ENCODE data around the gene CACUL1.
"Not testable (repeated sequence)": the region's sequence is repeated elsewhere in the genome, so short reads cannot be mapped to it uniquely, and the experiment has no call there.

GRCh38 chr10:118671221-118671620 is 83.5 kb downstream of the CACUL1 start:
- TF ChIP-seq CTCF (conservative IDR thresholded peaks at IDR 0.05; ENCODE audit: low read length); EZH2phosphoT487 (IDR thresholded peaks at IDR 0.05; ENCODE audit: borderline replicate concordance, low read depth, low read length): not testable (repeated sequence)
